Renal pelvis (tissue), 4 donors: ENCODE results near the gene MRPS6. TPM values are rescaled to one million over a fixed set of nuclear protein-coding genes. Genes with fewer than 3 reads are reported as not detected.

Experiments
- DNase-seq: peaks from one replicate; pipeline ENCODE4 v3.0.0-alpha.2; 2013
- polyA plus RNA-seq, 3 donors: library from polyadenylated mRNA; unstranded; fragments of 120-200 nt; gene quantifications; one replicate each; pipeline ENCODE4 v1.2.1, GENCODE V29; 2013; ENCODE audit not compliant: insufficient read length in 3 of 3

Gene MRPS6
- polyA plus RNA-seq, 3 donors: 110 to 125 (median 124) TPM

DNA sequence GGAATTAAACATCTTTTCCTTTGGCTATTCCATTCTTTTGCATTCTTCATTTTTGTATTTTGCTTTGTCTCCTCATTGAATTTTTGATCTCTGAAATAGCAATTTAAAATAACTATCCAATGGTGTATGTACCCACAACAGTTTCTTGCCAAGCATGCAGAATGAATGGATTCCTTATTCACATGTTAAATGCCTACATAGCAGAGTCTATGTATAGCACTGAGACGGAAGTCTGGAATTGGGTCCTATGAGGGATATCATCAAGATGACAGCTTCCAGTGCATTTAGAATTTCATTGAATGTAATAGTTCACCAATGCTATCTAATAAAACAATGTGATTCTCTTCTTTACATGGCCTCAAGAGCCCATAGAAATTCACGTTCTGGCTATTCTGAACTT lies 97.5 kb downstream of the MRPS6 start:
- DNase-seq: no peak

GRCh38 chr21:34174470-34174869 lies 101.1 kb downstream of the MRPS6 start:
- DNase-seq: no peak

DNA sequence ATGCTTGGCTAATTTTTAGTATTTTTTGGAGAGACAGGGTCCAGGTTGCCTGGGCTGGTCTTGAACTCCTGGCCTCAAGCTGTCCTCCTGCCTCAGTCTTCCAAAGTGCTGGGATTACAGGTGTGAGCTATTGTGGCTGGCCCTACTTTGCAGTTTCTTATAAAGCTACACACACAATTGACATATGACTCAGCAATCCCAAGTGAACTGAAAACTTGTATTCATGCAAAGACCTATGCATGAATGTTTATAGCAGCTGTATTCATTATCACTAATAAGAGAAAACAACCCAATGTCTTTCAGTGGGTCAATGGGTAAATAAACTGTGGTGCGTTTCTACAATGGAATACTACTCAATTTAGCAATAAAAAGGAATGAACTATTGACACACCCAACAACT lies 103.1 kb downstream of the MRPS6 start:
- DNase-seq: no peak

- no peak for DNase-seq
These were observed 104.7 kb downstream of the MRPS6 start for GRCh38 chr21:34177919-34178567.

DNA sequence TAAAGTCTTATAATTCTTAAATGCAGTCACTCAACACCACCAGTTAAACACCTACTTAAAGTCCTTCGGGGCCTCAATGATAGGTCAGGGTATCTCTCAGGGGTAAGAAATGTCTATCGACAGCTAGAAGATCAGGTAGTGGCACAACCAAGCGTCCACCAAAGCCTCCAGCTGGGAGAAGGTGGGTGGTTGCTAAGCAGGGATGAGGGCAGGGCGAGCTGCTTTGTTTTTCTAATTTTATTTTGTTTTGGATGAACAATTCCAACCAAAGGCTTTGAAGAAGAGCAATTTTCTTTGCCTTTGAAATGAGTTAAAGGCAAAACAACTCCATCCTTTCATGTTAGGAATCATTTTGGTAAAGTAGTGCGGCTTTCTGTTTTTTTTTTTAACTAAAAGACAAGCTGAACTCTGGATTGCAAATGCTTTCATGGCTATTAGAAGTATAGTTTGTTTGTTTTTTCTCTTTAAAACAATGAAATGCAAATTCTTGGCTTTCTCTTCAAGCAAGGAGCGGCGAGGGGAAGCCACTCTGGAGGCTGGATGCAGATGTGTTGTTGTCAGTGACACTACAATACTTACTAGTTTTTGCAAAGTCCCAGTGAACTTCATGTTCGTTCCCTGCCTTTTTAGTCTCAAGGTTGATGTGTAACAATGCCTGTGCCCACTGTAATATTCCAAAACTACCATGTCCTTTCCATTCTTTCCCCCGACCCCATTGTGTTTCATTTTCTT lies 106.0 kb downstream of the MRPS6 start:
- no peak for DNase-seq

DNA sequence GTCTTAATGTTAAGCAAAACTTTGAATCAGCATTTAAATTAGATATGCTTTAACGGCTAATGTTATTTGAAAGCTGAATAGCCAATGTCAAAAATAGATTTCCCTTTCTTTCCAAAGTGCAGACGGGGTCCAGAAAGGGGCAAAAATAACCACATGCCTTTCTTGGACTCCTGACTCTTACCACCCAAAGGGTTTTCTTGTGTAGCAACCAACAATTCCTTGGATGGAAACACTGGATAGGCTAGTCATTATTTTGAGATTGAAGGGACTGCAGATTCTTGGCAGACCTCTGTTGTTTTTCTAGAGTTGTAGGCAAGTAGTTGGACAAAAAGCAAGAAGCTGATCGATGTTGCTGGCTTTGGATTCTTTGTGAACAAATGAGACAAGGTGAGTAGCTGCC lies 107.0 kb downstream of the MRPS6 start:
- no peak for DNase-seq

DNA sequence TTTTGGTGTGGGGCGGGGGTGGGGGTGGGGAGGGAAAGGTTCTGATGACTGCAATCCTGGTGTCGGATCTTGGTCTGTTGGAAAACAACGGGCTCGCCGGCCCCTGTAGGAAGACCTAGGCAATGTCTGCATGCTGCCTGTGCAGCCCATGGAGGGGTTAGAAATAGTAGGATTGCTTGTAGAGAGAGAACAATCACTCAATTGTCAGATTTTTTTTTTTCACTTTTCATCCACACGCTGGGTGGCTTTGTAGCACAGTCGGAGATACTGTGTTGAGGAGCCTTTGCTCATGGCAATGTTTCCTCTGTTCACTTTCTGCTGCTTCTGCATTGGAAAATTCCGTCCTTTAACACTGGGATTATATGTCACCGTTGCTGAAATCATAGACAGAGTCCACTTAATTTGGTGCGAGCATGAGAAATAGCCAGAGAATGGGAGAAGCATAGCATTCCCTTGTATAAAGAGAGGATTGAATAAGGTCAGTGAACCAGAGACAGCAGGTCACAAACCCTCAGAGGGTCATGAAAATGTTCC lies 107.5 kb downstream of the MRPS6 start:
- no peak for DNase-seq

GRCh38 chr21:34181431-34182039 lies 108.2 kb downstream of the MRPS6 start:
- DNase-seq: no peak

- DNase-seq: no peak
These were observed 109.1 kb downstream of the MRPS6 start for GRCh38 chr21:34182436-34182835.

DNA sequence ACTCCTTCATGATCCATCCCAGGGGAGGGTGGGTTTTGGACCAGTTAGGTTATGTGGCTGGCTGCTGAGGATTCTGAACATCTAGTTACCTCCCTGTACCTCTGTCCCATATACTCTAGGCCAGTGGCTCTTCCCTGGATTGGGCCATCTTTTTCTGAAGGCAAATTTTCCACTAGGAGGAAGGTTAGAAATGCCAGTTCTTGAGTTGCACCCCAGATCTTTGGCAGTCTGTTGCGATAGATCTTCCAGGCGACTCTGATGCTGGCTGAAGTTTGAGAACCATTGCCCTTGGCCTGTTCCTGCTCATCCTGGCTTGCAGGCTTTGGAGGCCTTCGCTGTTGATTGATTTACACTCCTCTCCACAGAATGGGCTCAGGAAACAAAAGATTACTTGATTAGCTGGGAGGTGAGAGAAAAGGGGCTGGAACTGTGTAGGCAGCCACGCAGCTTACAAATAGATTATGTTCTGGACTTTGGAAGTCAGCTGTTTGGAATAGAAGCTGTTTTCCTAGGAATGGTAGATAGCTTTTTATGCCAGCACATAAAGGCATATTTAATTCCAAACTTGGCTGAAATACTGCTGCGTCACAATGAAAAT lies 110.1 kb downstream of the MRPS6 start:
- DNase-seq: no peak

DNA sequence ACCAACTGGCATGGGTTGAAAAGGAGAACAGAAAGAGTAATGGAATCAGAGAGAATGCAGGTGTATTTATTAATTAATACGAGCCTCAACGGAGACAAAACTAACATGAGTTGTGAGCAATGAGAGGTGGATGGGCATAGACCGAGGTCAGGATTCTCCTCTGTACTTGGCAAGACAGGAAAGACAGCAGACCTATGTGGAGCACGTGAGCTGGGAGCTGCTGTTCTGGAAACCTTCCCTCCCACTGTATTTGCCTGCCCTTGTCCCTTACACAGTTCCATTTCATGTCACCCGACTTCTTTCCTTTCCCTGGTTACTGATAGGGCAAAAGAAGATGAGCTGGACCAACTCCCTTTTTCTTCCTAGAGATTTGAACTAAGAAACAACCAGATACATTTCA lies 110.9 kb downstream of the MRPS6 start:
- DNase-seq: no peak

DNA sequence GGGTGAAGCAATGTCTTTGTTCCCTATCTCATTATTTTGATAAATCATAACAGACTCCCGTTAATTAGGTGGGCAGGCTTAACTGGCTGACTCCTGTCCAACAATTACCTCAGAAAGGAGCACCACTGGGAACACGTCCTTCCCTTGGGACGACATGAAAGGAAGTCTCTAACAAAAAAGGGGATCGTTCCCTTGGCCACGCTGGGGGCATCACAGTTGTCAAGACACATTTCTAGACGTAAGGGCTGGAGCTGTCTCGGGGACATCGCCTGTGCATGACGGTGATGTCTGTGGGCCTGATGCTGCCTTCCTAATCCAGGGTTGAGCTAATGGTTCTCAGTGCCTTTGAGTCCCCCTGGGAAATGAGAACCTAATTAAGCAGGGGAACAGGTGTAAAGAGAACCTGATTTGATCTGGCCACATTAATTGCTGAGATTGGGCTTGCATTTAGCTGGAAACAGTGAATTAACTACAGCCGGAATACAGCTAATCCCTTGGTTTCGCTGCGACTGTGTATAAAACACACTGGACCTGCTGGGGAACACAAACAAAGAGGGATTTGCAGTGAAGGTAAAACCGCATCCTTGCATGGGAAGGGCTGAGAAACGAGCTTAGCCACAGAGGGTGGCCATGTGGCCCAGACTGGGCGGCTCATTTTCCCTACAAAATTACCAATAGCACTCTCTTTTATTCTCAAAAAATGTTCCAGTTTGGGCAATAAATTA lies 111.8 kb downstream of the MRPS6 start:
- DNase-seq: no peak

- DNase-seq: no peak
These were observed 112.8 kb downstream of the MRPS6 start for GRCh38 chr21:34186109-34186719.

DNA sequence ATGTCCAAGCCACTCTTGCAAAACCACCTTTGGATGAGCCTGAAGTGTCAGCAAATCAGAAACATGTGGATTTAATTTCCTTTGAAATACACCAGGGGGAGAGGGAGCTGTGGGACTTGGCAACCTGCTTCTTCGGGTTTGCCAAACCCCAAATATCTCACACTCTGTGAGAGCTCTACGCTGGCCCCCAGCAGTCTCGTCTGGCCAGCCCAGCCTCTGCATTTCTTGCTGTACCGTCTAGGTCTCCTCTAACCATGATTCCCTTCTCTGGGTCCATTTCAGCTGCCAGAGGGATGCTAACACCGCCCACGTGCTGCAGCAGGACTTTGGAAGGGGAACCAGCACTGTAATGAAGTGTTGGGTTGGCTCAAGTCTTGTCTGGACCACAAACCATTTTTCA lies 114.6 kb downstream of the MRPS6 start:
- DNase-seq: no peak

GRCh38 chr21:34189506-34189905 lies 116.1 kb downstream of the MRPS6 start:
- DNase-seq: no peak

GRCh38 chr21:34190576-34191321 lies 117.4 kb downstream of the MRPS6 start:
- DNase-seq: no peak

DNA sequence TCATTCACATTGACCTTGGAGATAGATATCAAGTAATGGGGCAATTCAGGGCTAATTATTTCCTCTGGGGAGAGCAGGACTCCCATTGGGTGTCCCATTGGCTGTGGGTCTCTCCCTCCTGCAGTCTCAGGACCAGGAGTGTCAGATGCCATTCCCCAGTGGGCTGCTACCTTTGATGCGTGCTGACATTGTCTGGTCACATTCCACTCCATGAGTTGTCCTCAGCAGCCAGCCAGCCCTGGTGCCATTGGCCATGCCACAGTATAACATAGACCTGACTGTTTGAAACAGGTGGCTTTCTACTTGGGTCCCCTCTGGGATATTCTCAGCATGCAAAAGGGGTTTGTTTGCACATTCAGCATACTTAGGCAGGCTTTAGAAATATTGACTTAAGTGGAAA lies 118.5 kb downstream of the MRPS6 start:
- no peak for DNase-seq
